Measurements from ENCODE around the gene COL1A2. TPM values are rescaled to one million over a fixed set of nuclear protein-coding genes. Genes with fewer than 3 reads are reported as not detected.

Gene COL1A2
- polyA plus RNA-seq, 2 of the 4 experiments (the other 2 are of a cell fraction) = 0.14 TPM; not detected in 1

- CTCF ChIA-PET = interaction anchor here (0.6 to 3.7 kb wide), 7 partner anchors 10 to 1251 kb away, joined by 3 to 13 read pairs (median 4); no protein-coding TSS in a partner anchor
- Histone ChIP-seq H3K9me3 (no peaks in the 10 kb centered on the region), H3K4me3 (no peak overlapping the region), H3K27ac (no peak overlapping the region), H3K4me1 (peaks cover 10% of the 10 kb centered on the region; the same call in 1 of the 3 replicates), H3K4me2 (no peak overlapping the region; the same call in 2 of the 3 replicates)
- no peak for TF ChIP-seq FOXS1 (CRISPR knock-in tag; IDR thresholded peaks at IDR 0.05)
- TF ChIP-seq EHF (CRISPR knock-in tag; IDR thresholded peaks at IDR 0.05) = no peak
- TF ChIP-seq TP53 (CRISPR knock-in tag; IDR thresholded peaks at IDR 0.05) = no peak
- TF ChIP-seq USF2 (IDR thresholded peaks at IDR 0.05) = no peak
- no peak for TF ChIP-seq TFCP2L1 (CRISPR knock-in tag; IDR thresholded peaks at IDR 0.05)
- TF ChIP-seq E2F6 (IDR thresholded peaks at IDR 0.05; ENCODE audit: borderline replicate concordance, low read depth) = no peak
- no peak for TF ChIP-seq SREBF2 (IDR thresholded peaks at IDR 0.05)
- no peak for TF ChIP-seq RCOR1 (IDR thresholded peaks at IDR 0.05; ENCODE audit: low read depth, low read length)
- TF ChIP-seq CTCF (IDR thresholded peaks at IDR 0.05) = no peak
- no peak for TF ChIP-seq HDAC2 (IDR thresholded peaks at IDR 0.05)
- TF ChIP-seq HES2 (IDR thresholded peaks at IDR 0.05) = no peak
- TF ChIP-seq CBX2 (IDR thresholded peaks at IDR 0.05; ENCODE audit: borderline replicate concordance, low read depth) = no peak
- no peak for TF ChIP-seq ZFP36 (IDR thresholded peaks at IDR 0.05; ENCODE audit: borderline replicate concordance, partially characterized antibody)
- no peak for TF ChIP-seq RFX5 (IDR thresholded peaks at IDR 0.05)
- no peak for TF ChIP-seq SMC3 (IDR thresholded peaks at IDR 0.05)
- TF ChIP-seq FOSL2 (IDR thresholded peaks at IDR 0.05) = no peak
- TF ChIP-seq FOSL2 (CRISPR knock-in tag; IDR thresholded peaks at IDR 0.05) = no peak
- no peak for TF ChIP-seq MYC (IDR thresholded peaks at IDR 0.05; ENCODE audit: borderline replicate concordance, low read length)
- no peak for TF ChIP-seq JUN (IDR thresholded peaks at IDR 0.05)
- WGBS (ENCODE audit: missing lambda C conversion rate) = 67% methylated on average over 3 of the region's 3 CpGs
- DNase-seq (ENCODE audit: low read depth in 1 of 2, low spot score in 1 of 2) = no peak
- ATAC-seq = no peak; a peak in 1 of 6 replicates
- FAIRE-seq = no peak
- POLR2A ChIA-PET = no interaction called here
Measured at GRCh38 chr7:94439893-94440381, 45.2 kb downstream of the COL1A2 start.

- TF ChIP-seq RFX5 (IDR thresholded peaks at IDR 0.05) (0 out of 2 replicates have a peak, but pooled peaks have one; percentile 42), KDM1A (IDR thresholded peaks at IDR 0.05; ENCODE audit: low read depth) (no peak), BHLHE40 (IDR thresholded peaks at IDR 0.05; ENCODE audit: low read depth, low read length) (no peak), HEYL (CRISPR knock-in tag; IDR thresholded peaks at IDR 0.05) (no peak), E2F6 (IDR thresholded peaks at IDR 0.05; ENCODE audit: borderline replicate concordance, low read depth) (no peak), CTCF (IDR thresholded peaks at IDR 0.05) (no peak), ZC3H11A (IDR thresholded peaks at IDR 0.05) (no peak), BCL3 (IDR thresholded peaks at IDR 0.05) (no peak), RARB (CRISPR knock-in tag; IDR thresholded peaks at IDR 0.05) (no peak)
- ChIA-PET POLR2A (no interaction called here), CTCF (interaction anchor here (0.6 to 3.7 kb wide), 5 partner anchors 9 to 1246 kb away, joined by 3 to 13 read pairs (median 4); no protein-coding TSS in a partner anchor)
- Histone ChIP-seq H3K4me3 (no peak overlapping the region), H3K27ac (no peak overlapping the region), H3K4me1 (peaks cover 10% of the 10 kb centered on the region; the same call in 1 of the 3 replicates), H3K9me3 (no peaks in the 10 kb centered on the region), H3K4me2 (no peak overlapping the region)
- FAIRE-seq (no peak), ATAC-seq (no peak), DNase-seq (ENCODE audit: low read depth in 1 of 2, low spot score in 1 of 2) (no peak)
- WGBS (ENCODE audit: missing lambda C conversion rate) = 81% methylated on average over 7 of the region's 7 CpGs
Measured at GRCh38 chr7:94440451-94441039, 45.9 kb downstream of the COL1A2 start.

Data from A549 (cell line).